ENCODE results near the gene CCDC107.

- TF ChIP-seq, protein P1, sequence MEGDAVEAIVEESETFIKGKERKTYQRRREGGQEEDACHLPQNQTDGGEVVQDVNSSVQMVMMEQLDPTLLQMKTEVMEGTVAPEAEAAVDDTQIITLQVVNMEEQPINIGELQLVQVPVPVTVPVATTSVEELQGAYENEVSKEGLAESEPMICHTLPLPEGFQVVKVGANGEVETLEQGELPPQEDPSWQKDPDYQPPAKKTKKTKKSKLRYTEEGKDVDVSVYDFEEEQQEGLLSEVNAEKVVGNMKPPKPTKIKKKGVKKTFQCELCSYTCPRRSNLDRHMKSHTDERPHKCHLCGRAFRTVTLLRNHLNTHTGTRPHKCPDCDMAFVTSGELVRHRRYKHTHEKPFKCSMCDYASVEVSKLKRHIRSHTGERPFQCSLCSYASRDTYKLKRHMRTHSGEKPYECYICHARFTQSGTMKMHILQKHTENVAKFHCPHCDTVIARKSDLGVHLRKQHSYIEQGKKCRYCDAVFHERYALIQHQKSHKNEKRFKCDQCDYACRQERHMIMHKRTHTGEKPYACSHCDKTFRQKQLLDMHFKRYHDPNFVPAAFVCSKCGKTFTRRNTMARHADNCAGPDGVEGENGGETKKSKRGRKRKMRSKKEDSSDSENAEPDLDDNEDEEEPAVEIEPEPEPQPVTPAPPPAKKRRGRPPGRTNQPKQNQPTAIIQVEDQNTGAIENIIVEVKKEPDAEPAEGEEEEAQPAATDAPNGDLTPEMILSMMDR (IDR thresholded peaks at IDR 0.05), result no peak
- no peak for TF ChIP-seq ZFX (IDR thresholded peaks at IDR 0.05; ENCODE audit: borderline replicate concordance)
These were observed 33.7 kb downstream of the CCDC107 start for GRCh38 chr9:35691757-35692301.

Measured in 22Rv1 (cell line).